MM.1S (cell line): ENCODE results near the gene KDELR3.

Source experiments
- DNase-seq: peaks from one replicate; pipeline ENCODE4 v3.0.0-alpha.2; 2015
- H2AFZ ChIP-seq: fragments of 300-600 bp; sonication (generic); 2 replicates; pipeline ENCODE4 v1.6.0; 2016; ENCODE audit warnings: antibody characterized with exemption, low read length
- H3F3A ChIP-seq: fragments of 300-600 bp; sonication (generic); 2 replicates; pipeline ENCODE4 v1.6.1; 2016; ENCODE audit warnings: mild to moderate bottlenecking, antibody characterized with exemption, low read length, moderate library complexity, mixed read lengths; ENCODE audit not compliant: insufficient read depth
- H3K27ac ChIP-seq: fragments of 300-600 bp; sonication (generic); 2 replicates; pipeline ENCODE4 v1.5.1; 2016; ENCODE audit warnings: mild to moderate bottlenecking, low read length
- H3K27me3 ChIP-seq: fragments of 300-600 bp; sonication (generic); replicated peaks from 2 replicates; pipeline ENCODE4 v1.6.0; 2016; ENCODE audit warnings: low read length; ENCODE audit not compliant: insufficient read depth
- H3K36me3 ChIP-seq: fragments of 300-600 bp; sonication (generic); replicated peaks from 2 replicates; pipeline ENCODE4 v1.6.1; 2016; ENCODE audit warnings: mild to moderate bottlenecking, low read length, mixed read lengths; ENCODE audit not compliant: insufficient read depth
- H3K4me1 ChIP-seq: fragments of 300-600 bp; sonication (generic); 2 replicates; pipeline ENCODE4 v1.6.1; 2016; ENCODE audit warnings: low read length, mixed read lengths
- H3K4me2 ChIP-seq: fragments of 300-600 bp; sonication (generic); 2 replicates; pipeline ENCODE4 v1.6.0; 2016; ENCODE audit warnings: low read depth, low read length
- H3K4me3 ChIP-seq: fragments of 300-600 bp; sonication (generic); 2 replicates; pipeline ENCODE4 v1.5.1; 2016; ENCODE audit warnings: low read length, mixed read lengths
- H3K79me2 ChIP-seq: fragments of 300-600 bp; sonication (generic); 2 replicates; pipeline ENCODE4 v1.6.1; 2016; ENCODE audit warnings: mixed run types, low read length, mixed read lengths
- H3K9ac ChIP-seq: fragments of 300-600 bp; sonication (generic); 2 replicates; pipeline ENCODE4 v1.6.1; 2016; ENCODE audit warnings: low read length, mixed read lengths
- H3K9me2 ChIP-seq: fragments of 300-600 bp; sonication (generic); replicated peaks from 2 replicates; pipeline ENCODE4 v1.6.1; 2016; ENCODE audit warnings: mild to moderate bottlenecking, low read length, mixed read lengths; ENCODE audit not compliant: insufficient read depth
- H3K9me3 ChIP-seq: fragments of 300-600 bp; sonication (generic); replicated peaks from 2 replicates; pipeline ENCODE4 v1.6.1; 2016; ENCODE audit warnings: mild to moderate bottlenecking, low read length, mixed read lengths; ENCODE audit not compliant: insufficient read depth
- H4K20me1 ChIP-seq: fragments of 300-600 bp; sonication (generic); 2 replicates; pipeline ENCODE4 v1.6.1; 2016; ENCODE audit warnings: mild to moderate bottlenecking, low read length, moderate library complexity, mixed read lengths; ENCODE audit not compliant: insufficient read depth
- EZH2 ChIP-seq: fragments of 300-600 bp; sonication (generic); optimal IDR thresholded peaks from 2 replicates; pipeline ENCODE3; 2017; ENCODE audit warnings: low read depth, mild to moderate bottlenecking, antibody characterized with exemption, low read length, mixed read lengths
- EZH2phosphoT487 ChIP-seq: fragments of 300-600 bp; sonication (generic); IDR thresholded peaks from 2 replicates; pipeline ENCODE4 v1.6.1; 2018; ENCODE audit warnings: antibody characterized with exemption, low read length
- TF ChIP-seq, protein P1 (sequence below): fragments of 300-600 bp; sonication (generic); IDR thresholded peaks from 2 replicates; pipeline ENCODE4 v1.5.1; 2016; ENCODE audit warnings: antibody characterized with exemption, low read length, mixed read lengths

Gene KDELR3

DNA sequence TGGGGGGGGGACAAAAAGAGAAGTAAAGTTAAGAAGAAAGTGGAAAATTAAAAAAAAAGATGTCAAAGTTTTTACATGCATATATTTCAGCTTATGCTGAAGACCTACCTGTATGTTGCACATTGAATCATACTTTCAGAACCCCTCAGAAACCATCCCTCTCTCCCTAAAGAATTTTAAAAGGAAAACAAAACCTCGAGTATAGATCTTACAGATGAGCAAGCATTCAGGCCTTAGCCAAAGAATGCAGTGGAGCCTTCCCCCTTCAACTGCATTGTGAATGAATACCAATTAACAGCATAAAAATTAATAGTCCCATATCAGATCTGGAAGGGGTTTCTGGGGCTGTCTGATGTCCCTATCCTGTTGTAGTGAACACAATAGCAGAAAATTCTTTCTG is 16.3 kb downstream of the KDELR3 start:
- no peaks in the 10 kb centered on the region for H3K9me2 ChIP-seq
- peaks cover 26% of the 10 kb centered on the region for H3K79me2 ChIP-seq
- DNase-seq = no peak
- H3K4me1 ChIP-seq = peaks cover 13% of the 10 kb centered on the region
- peaks cover 51% of the 10 kb centered on the region for H3F3A ChIP-seq
- H3K9ac ChIP-seq = no peak overlapping the region
- H3K4me3 ChIP-seq = no peak overlapping the region
- H3K36me3 ChIP-seq = peaks cover 30% of the 10 kb centered on the region
- H3K27me3 ChIP-seq = no peaks in the 10 kb centered on the region
- no peak overlapping the region for H3K27ac ChIP-seq
- H3K4me2 ChIP-seq = no peak overlapping the region
- TF ChIP-seq EZH2 = no peak
- no peak for TF ChIP-seq EZH2phosphoT487
- TF ChIP-seq, protein P1, sequence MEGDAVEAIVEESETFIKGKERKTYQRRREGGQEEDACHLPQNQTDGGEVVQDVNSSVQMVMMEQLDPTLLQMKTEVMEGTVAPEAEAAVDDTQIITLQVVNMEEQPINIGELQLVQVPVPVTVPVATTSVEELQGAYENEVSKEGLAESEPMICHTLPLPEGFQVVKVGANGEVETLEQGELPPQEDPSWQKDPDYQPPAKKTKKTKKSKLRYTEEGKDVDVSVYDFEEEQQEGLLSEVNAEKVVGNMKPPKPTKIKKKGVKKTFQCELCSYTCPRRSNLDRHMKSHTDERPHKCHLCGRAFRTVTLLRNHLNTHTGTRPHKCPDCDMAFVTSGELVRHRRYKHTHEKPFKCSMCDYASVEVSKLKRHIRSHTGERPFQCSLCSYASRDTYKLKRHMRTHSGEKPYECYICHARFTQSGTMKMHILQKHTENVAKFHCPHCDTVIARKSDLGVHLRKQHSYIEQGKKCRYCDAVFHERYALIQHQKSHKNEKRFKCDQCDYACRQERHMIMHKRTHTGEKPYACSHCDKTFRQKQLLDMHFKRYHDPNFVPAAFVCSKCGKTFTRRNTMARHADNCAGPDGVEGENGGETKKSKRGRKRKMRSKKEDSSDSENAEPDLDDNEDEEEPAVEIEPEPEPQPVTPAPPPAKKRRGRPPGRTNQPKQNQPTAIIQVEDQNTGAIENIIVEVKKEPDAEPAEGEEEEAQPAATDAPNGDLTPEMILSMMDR = no peak
- H3K9me3 ChIP-seq = no peaks in the 10 kb centered on the region
- no peak overlapping the region for H2AFZ ChIP-seq
- peaks cover under 1% of the 10 kb centered on the region; the same call in 1 of the 2 replicates for H4K20me1 ChIP-seq

DNA sequence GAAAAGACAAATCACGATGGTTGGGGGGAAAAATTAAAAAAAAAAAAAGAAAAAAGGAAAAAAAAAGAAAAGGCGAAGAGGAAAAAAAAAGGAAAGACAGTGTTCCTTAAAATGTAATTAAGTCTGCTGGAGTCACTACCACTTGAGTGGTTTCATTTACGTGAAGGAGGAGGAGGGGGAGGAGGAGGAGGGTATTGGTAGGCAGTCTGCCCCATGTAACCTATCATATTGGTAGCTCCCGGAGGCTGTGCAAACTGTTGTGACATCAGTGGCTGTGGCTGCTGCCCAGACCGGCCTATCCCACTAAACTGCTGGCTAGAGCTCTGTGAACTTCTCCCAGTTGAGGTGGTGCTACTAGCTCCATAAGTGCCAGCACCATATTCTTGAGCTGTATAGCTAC is 17.9 kb downstream of the KDELR3 start:
- Histone ChIP-seq H3K27me3 (no peaks in the 10 kb centered on the region), H4K20me1 (peaks cover 5% of the 10 kb centered on the region; the same call in 1 of the 2 replicates), H3K4me1 (peaks cover 13% of the 10 kb centered on the region), H2AFZ (no peak overlapping the region), H3F3A (peaks cover 49% of the 10 kb centered on the region), H3K4me3 (no peak overlapping the region), H3K27ac (no peak overlapping the region), H3K9ac (no peak overlapping the region), H3K9me3 (no peaks in the 10 kb centered on the region), H3K36me3 (peaks cover 36% of the 10 kb centered on the region), H3K79me2 (peaks cover 40% of the 10 kb centered on the region), H3K9me2 (no peaks in the 10 kb centered on the region), H3K4me2 (no peak overlapping the region)
- DNase-seq = no peak
- no peak for TF ChIP-seq EZH2
- no peak for TF ChIP-seq EZH2phosphoT487
- TF ChIP-seq, protein P1 = no peak

DNA sequence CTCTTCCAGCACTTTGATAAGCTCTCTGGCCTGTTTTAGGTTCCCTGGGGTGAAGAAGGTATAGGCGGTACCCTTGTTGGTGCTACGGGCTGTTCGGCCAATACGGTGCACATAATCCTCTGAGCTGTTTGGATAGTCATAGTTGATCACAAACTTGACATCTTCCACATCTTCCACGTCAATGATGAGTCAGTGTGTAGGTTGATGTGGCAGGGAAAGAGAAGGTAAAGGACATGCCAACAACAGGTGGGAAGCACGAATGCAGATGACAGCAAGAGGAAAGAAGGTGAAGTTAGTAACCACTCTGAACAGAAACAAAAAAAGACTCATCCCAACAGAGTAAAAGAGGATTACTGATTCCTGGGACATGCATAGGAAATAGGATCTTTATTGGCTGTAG is 20.1 kb downstream of the KDELR3 start:
- no peak overlapping the region for H3K4me2 ChIP-seq
- DNase-seq = no peak
- no peaks in the 10 kb centered on the region for H3K27me3 ChIP-seq
- H3K9me3 ChIP-seq = no peaks in the 10 kb centered on the region
- H3K4me3 ChIP-seq = no peak overlapping the region
- H3K4me1 ChIP-seq = peaks cover 16% of the 10 kb centered on the region
- no peak overlapping the region for H3K9ac ChIP-seq
- peaks cover 58% of the 10 kb centered on the region for H3K79me2 ChIP-seq
- H3K27ac ChIP-seq = no peak overlapping the region
- no peak overlapping the region for H2AFZ ChIP-seq
- no peaks in the 10 kb centered on the region for H3K9me2 ChIP-seq
- H3K36me3 ChIP-seq = peaks cover 47% of the 10 kb centered on the region
- peaks cover 5% of the 10 kb centered on the region; the same call in 1 of the 2 replicates for H4K20me1 ChIP-seq
- TF ChIP-seq, protein P1 = no peak
- TF ChIP-seq EZH2 (no peak), EZH2phosphoT487 (no peak)
- H3F3A ChIP-seq = peaks cover 33% of the 10 kb centered on the region
